GM19397 (cell line): ENCODE measurements around the gene CYP2B6.
"Not testable (repeated sequence)": the region's sequence is repeated elsewhere in the genome, so short reads cannot be mapped to it uniquely, and the experiment has no call there.

Experiments
- ATAC-seq: cut with Tn5 transposase; IDR thresholded peaks from one replicate; pipeline ENCODE4 v1.9.1; 2021; ENCODE audit warnings: mild to moderate bottlenecking, moderate library complexity; ENCODE audit not compliant: unreplicated experiment

CYP2B6 gene

DNA sequence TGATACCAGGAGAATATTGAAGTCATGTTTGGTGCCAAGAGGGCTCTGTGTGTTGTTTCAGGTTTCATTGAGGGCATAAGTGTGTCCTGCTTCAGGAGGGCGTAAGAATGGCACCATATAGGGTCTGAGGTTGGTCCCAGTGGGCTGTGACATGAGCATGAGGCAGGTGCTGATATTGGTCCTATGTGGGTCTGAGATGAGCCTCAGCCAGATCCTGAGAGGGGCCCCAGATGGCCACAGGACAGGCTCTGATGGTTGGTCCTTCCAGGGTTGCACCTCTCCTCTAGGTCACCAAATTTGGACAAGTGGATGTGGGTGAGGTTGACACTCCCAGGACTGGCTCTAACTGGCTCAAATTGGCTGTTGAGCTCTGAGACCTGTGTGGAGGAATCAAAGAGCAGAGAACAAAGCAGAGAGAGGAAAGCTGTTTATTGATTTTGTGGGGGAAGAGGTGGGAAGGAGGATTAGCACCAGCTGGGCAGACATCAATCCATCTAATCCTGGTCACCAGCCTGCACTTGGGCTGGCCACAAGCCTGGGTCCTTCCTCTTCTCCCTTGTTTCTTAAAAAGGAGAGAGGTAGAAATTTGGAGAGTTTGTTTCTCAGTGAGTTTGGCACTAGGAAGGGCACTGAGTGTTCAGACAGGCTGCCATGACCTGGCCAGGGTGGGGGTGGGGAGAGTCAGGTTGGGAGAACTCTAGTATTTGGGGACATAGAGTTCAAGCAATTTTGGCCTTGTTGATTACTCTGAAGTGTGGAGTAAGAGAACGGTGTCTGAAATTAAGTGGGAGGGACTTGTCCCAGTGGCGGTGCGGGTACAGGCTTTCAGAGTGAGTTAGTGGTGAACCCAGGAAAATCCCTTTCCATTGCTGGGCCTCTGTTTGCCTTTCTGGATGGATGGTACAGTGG, 38.7 kb downstream of the CYP2B6 start:
- no peak for ATAC-seq

GRCh38 chr19:41030651-41031050, 39.6 kb downstream of the CYP2B6 start:
- no peak for ATAC-seq

- ATAC-seq: no peak
Observed at GRCh38 chr19:41031916-41032315, 40.8 kb downstream of the CYP2B6 start.

GRCh38 chr19:41033324-41033723, 42.2 kb downstream of the CYP2B6 start:
- not testable (repeated sequence) for ATAC-seq

- ATAC-seq: no peak
Observed at GRCh38 chr19:41039806-41040205, 48.7 kb downstream of the CYP2B6 start.

- ATAC-seq: not testable (repeated sequence)
Observed at GRCh38 chr19:41045095-41045494, 54.0 kb downstream of the CYP2B6 start.

DNA sequence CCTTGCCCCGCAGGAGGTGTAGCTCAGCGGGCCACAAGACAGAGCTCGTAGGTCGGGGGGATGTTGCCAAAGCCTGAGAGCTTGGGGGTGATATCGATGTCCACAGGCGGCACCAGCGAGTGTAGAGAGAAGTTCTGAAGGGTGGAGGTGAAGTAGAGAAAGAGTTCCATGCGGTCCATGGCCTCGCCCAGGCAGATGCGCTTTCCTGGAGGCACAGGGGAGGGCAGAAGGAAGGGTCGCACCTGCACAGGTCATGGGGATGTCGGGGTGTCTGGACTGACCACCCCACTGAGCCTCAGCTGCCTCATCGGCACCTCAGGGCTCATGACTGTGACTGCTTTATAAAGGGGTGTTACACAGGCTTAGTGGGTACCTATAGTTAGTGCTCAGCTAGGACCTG, 59.3 kb downstream of the CYP2B6 start:
- no peak for ATAC-seq

DNA sequence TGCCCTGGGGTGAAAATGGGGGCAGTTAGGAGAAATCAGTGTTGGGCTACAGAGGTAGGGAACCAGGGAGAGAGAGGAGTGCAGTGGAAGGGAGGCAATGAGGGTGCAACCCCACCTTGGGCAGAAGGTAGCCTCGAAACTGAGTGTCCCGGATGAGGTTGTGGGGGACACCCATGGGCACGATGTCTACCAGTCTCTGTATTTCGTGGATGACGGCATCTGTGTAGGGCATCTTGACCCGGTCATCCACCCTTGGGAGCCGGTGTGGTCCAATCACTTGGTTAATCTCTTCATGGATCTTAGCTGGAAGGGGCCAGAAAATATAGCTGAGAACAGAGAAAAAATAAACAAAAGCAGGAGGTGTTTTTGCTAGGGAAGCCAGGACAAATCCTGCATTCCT, 61.1 kb downstream of the CYP2B6 start:
- ATAC-seq: not testable (repeated sequence)

GRCh38 chr19:41053331-41053730, 62.2 kb downstream of the CYP2B6 start:
- not testable (repeated sequence) for ATAC-seq

DNA sequence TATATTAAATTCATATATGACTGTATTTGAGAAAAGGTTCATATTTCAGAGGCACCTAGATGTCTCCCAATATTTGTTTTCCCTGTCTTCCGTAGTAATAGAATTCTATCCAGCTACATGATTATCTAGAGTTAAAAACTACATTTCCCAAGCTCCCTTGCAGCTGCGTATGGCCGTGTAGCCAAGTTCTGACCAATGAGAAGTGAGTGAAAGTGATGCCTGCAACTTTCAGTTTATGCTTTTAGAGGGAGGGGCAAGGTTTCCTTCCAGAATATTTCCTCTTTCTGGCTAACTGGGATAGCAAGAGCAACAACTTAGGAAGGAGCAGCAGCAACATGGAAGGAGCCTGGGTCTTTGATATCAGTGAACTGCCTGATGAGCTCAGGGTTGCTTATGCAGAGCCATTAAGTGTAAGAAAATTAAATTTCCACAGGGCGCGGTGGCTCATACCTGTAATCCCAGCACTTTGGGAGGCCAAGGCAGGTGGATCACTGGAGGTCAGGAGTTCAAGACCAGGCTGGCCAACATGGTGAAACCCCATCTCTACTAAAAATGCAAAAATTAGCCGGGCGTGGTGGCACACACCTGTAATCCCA, 74.0 kb downstream of the CYP2B6 start:
- no peak for ATAC-seq
